Measurements from ENCODE around the gene MAD1L1. TPM values are rescaled to one million over a fixed set of nuclear protein-coding genes. Genes with fewer than 3 reads are reported as not detected.
"Not testable (repeated sequence)": the region's sequence is repeated elsewhere in the genome, so short reads cannot be mapped to it uniquely, and the experiment has no call there.

Gene MAD1L1
- total and polyA plus RNA-seq, 2 of the 4 experiments (the other 2 are of a cell fraction), result 29.0 to 40.9 TPM

GRCh38 chr7:1815551-1816281 is 417.0 kb downstream of the MAD1L1 start:
- BruUV-seq (replicated peaks); H3K23ac ChIP-seq (ENCODE audit: low read depth, low read length); H3K36me3 ChIP-seq (ENCODE audit: control insufficient read depth, insufficient read depth, low read length); H2BK120ac ChIP-seq (ENCODE audit: low read depth, low read length); DNase-seq; ATAC-seq (ENCODE audit: low read depth); H2AK5ac ChIP-seq (ENCODE audit: low read depth, low read length); H3K9me1 ChIP-seq (ENCODE audit: insufficient read depth, low read length); POLR2A ChIA-PET (ENCODE audit: unreplicated experiment); H3K79me1 ChIP-seq (ENCODE audit: low read depth in 1 of 2, low read length in 2 of 2); H4K8ac ChIP-seq (ENCODE audit: low read depth in 2 of 2, low read length in 2 of 2); dilution Hi-C loops (cut with HindIII; ENCODE audit: low sequenced_read_pairs, unreplicated experiment); H4K5ac ChIP-seq (ENCODE audit: low read depth, low read length); H3K18ac ChIP-seq (ENCODE audit: low read depth, low read length); intact Hi-C loops (cut with micrococcal nuclease); H2AK9ac ChIP-seq (replicated peaks; ENCODE audit: low read depth, low read length, poor library complexity); H3K4me2 ChIP-seq (ENCODE audit: low read depth, low read length); H3K4ac ChIP-seq (ENCODE audit: low read depth, low read length); H4K20me1 ChIP-seq (ENCODE audit: insufficient read depth, low read length); H3K14ac ChIP-seq (replicated peaks; ENCODE audit: low read depth, low read length); H2BK15ac ChIP-seq (ENCODE audit: low read depth, low read length); H3K4me3 ChIP-seq (ENCODE audit: insufficient read depth, low read depth, low read length); H3K56ac ChIP-seq (ENCODE audit: extremely low read depth, insufficient read depth, low read length); H2BK5ac ChIP-seq (ENCODE audit: low read depth, low read length, poor library complexity, severe bottlenecking); H2BK20ac ChIP-seq (ENCODE audit: low read depth, low read length); in situ Hi-C loops (cut with MboI; ENCODE audit: low sequenced_read_pairs); CTCF ChIA-PET; H3K4me1 ChIP-seq (ENCODE audit: control insufficient read depth, insufficient read depth, low read length); H3K9ac ChIP-seq (ENCODE audit: low read depth, low read length); H4K91ac ChIP-seq (ENCODE audit: insufficient read depth, low read depth, low read length); H2AFZ ChIP-seq (replicated peaks; ENCODE audit: low read length, poor library complexity); H3K27me3 ChIP-seq (ENCODE audit: control insufficient read depth, insufficient read depth, low read length); H3K27ac ChIP-seq (ENCODE audit: insufficient read depth, low read length); H3K9me3 ChIP-seq (ENCODE audit: control insufficient read depth, insufficient read depth, low read length): not testable (repeated sequence)
- WGBS, 2 experiments (ENCODE audit: extremely low coverage in 2 of 2, insufficient read length in 1 of 2), result 94% methylated on average over 10 of the region's 36 CpGs; no CpG with 5 or more reads in 1 of the 2 experiments
